ENCODE data around the gene ZNF385A.

Gene ZNF385A

GRCh38 chr12:54383041-54383609 lies 1.4 kb downstream of the ZNF385A start:
- Histone ChIP-seq H3K4me3 (ENCODE audit: low read depth, low read length) (no peak overlapping the region), H3K27me3 (ENCODE audit: insufficient read depth, low read depth, severe bottlenecking) (no peaks in the 10 kb centered on the region), H3K9me3 (ENCODE audit: severe bottlenecking) (no peaks in the 10 kb centered on the region), H3K36me3 (peaks cover 80% of the 10 kb centered on the region), H3K27ac (peak overlapping the region; percentile 99)
- DNase-seq, result no peak
- TF ChIP-seq CTCF (IDR thresholded peaks at IDR 0.05; ENCODE audit: low read depth, low read length), result no peak

GRCh38 chr12:54381136-54381535 lies 3.4 kb downstream of the ZNF385A start:
- H3K9me3 ChIP-seq (ENCODE audit: severe bottlenecking), result no peaks in the 10 kb centered on the region
- no peak overlapping the region for H3K4me3 ChIP-seq (ENCODE audit: low read depth, low read length)
- no peaks in the 10 kb centered on the region for H3K27me3 ChIP-seq (ENCODE audit: insufficient read depth, low read depth, severe bottlenecking)
- no peak for TF ChIP-seq CTCF (IDR thresholded peaks at IDR 0.05; ENCODE audit: low read depth, low read length)
- peaks cover 89% of the 10 kb centered on the region for H3K36me3 ChIP-seq
- no peak overlapping the region; the same call in 1 of the 2 replicates for H3K27ac ChIP-seq
- DNase-seq, result peak; percentile 56

GRCh38 chr12:54379398-54380201 lies 4.9 kb downstream of the ZNF385A start:
- H3K27me3 ChIP-seq (ENCODE audit: insufficient read depth, low read depth, severe bottlenecking), result no peaks in the 10 kb centered on the region
- no peaks in the 10 kb centered on the region for H3K9me3 ChIP-seq (ENCODE audit: severe bottlenecking)
- peaks cover 97% of the 10 kb centered on the region for H3K36me3 ChIP-seq
- no peak overlapping the region for H3K4me3 ChIP-seq (ENCODE audit: low read depth, low read length)
- TF ChIP-seq CTCF (IDR thresholded peaks at IDR 0.05; ENCODE audit: low read depth, low read length), result peak; percentile 100
- peak overlapping the region; percentile 50 for H3K27ac ChIP-seq
- DNase-seq, result peak; percentile 94

- H3K36me3 ChIP-seq, result peaks cover 97% of the 10 kb centered on the region
- TF ChIP-seq CTCF (IDR thresholded peaks at IDR 0.05; ENCODE audit: low read depth, low read length), result no peak
- no peaks in the 10 kb centered on the region for H3K27me3 ChIP-seq (ENCODE audit: insufficient read depth, low read depth, severe bottlenecking)
- H3K4me3 ChIP-seq (ENCODE audit: low read depth, low read length), result no peak overlapping the region
- H3K27ac ChIP-seq, result peak overlapping the region; percentile 50
- H3K9me3 ChIP-seq (ENCODE audit: severe bottlenecking), result no peaks in the 10 kb centered on the region
- peak; percentile 57 for DNase-seq
These were observed 5.6 kb downstream of the ZNF385A start for GRCh38 chr12:54378796-54379397.

GRCh38 chr12:54377797-54378515 lies 6.6 kb downstream of the ZNF385A start:
- Histone ChIP-seq H3K9me3 (ENCODE audit: severe bottlenecking) (no peaks in the 10 kb centered on the region), H3K36me3 (peaks cover 97% of the 10 kb centered on the region), H3K27ac (no peak overlapping the region), H3K4me3 (ENCODE audit: low read depth, low read length) (no peak overlapping the region), H3K27me3 (ENCODE audit: insufficient read depth, low read depth, severe bottlenecking) (no peaks in the 10 kb centered on the region)
- DNase-seq, result no peak
- no peak for TF ChIP-seq CTCF (IDR thresholded peaks at IDR 0.05; ENCODE audit: low read depth, low read length)

Measured in WERI-Rb-1 (cell line).